Chondrocyte (in vitro differentiated cells): ENCODE data around the gene HOXA6. TPM values are rescaled to one million over a fixed set of nuclear protein-coding genes. Genes with fewer than 3 reads are reported as not detected.

Source experiments
- DNase-seq: peaks from one replicate; pipeline ENCODE4 v3.0.0; 2021; ENCODE audit warnings: mixed read lengths, low spot score
- H3K27ac Mint-ChIP-seq: one replicate; pipeline ENCODE4 v1.8.0; 2021; ENCODE audit warnings: mild to moderate bottlenecking, moderate library complexity, mixed read lengths; ENCODE audit not compliant: unreplicated experiment
- H3K27me3 Mint-ChIP-seq: 2 replicates; pipeline ENCODE4 v1.8.0; 2021; ENCODE audit warnings: low read depth, mixed read lengths
- H3K36me3 Mint-ChIP-seq: 2 replicates; pipeline ENCODE4 v1.8.0; 2021; ENCODE audit warnings: low read depth, mixed read lengths
- H3K4me1 Mint-ChIP-seq: 2 replicates; pipeline ENCODE4 v1.8.0; 2021; ENCODE audit warnings: low read depth, mild to moderate bottlenecking, mixed read lengths
- H3K4me3 Mint-ChIP-seq: one replicate; pipeline ENCODE4 v1.8.0; 2021; ENCODE audit warnings: mild to moderate bottlenecking, moderate library complexity, mixed read lengths; ENCODE audit not compliant: unreplicated experiment
- H3K9me3 Mint-ChIP-seq: 2 replicates; pipeline ENCODE4 v1.8.0; 2021; ENCODE audit warnings: low read depth, mixed read lengths
- CTCF ChIP-seq: fragments of 200-600 bp; sonication (generic); IDR thresholded peaks from 2 replicates; pipeline ENCODE4 v1.5.0; 2021; ENCODE audit warnings: antibody characterized with exemption, mild to moderate bottlenecking, moderate library complexity
- total RNA-seq: library from RNA; stranded (reverse); gene quantifications from 3 replicates; pipeline ENCODE4 v1.2.1, GENCODE V29; 2021

Gene HOXA6
- total RNA-seq, 1 donor from 2014 or later = not detected

GRCh38 chr7:27122077-27122910 is 25.3 kb downstream of the HOXA6 start:
- peak overlapping the region; percentile 42 for H3K27ac Mint-ChIP-seq

GRCh38 chr7:27121684-27122076 is 25.9 kb downstream of the HOXA6 start:
- H3K36me3 Mint-ChIP-seq = peaks cover 7% of the 10 kb centered on the region
- H3K4me3 Mint-ChIP-seq = peak overlapping the region; percentile 61
- no peak for TF ChIP-seq CTCF
- H3K27ac Mint-ChIP-seq = no peak overlapping the region
- no peak for DNase-seq
- no peaks in the 10 kb centered on the region for H3K9me3 Mint-ChIP-seq
- H3K27me3 Mint-ChIP-seq = peaks cover 97% of the 10 kb centered on the region
- peaks cover 9% of the 10 kb centered on the region for H3K4me1 Mint-ChIP-seq

More at GRCh38 chr7:27122077-27122910, 25.3 kb downstream of the HOXA6 start:
- peaks cover 97% of the 10 kb centered on the region for H3K27me3 Mint-ChIP-seq
- no peak for DNase-seq
- H3K9me3 Mint-ChIP-seq = no peaks in the 10 kb centered on the region
- peaks cover 9% of the 10 kb centered on the region for H3K4me1 Mint-ChIP-seq
- H3K36me3 Mint-ChIP-seq = peaks cover 7% of the 10 kb centered on the region
- no peak for TF ChIP-seq CTCF
- H3K4me3 Mint-ChIP-seq = peak overlapping the region; percentile 61

GRCh38 chr7:27119412-27119911 is 28.1 kb downstream of the HOXA6 start:
- Mint-ChIP-seq H3K4me1 (peaks cover 7% of the 10 kb centered on the region), H3K36me3 (peaks cover 5% of the 10 kb centered on the region), H3K27ac (no peak overlapping the region), H3K27me3 (peaks cover 95% of the 10 kb centered on the region), H3K4me3 (no peak overlapping the region), H3K9me3 (no peaks in the 10 kb centered on the region)
- no peak for DNase-seq
- TF ChIP-seq CTCF = no peak

GRCh38 chr7:27118580-27118979 is 29.0 kb downstream of the HOXA6 start:
- no peak for DNase-seq
- Mint-ChIP-seq H3K27ac (no peak overlapping the region), H3K36me3 (peaks cover 4% of the 10 kb centered on the region), H3K4me1 (no peaks in the 10 kb centered on the region), H3K4me3 (peak overlapping the region; percentile 22), H3K27me3 (peaks cover 90% of the 10 kb centered on the region), H3K9me3 (no peaks in the 10 kb centered on the region)
- no peak for TF ChIP-seq CTCF

- TF ChIP-seq CTCF = no peak
- Mint-ChIP-seq H3K36me3 (peaks cover 4% of the 10 kb centered on the region), H3K4me1 (no peaks in the 10 kb centered on the region), H3K27ac (peak overlapping the region; percentile 27), H3K27me3 (peaks cover 88% of the 10 kb centered on the region), H3K9me3 (no peaks in the 10 kb centered on the region), H3K4me3 (peak overlapping the region; percentile 58)
- no peak for DNase-seq
These were observed 29.6 kb downstream of the HOXA6 start for GRCh38 chr7:27117887-27118491.
